Stimulated activated naive CD8-positive, alpha-beta T cell treated with anti-CD3 and anti-CD28 coated beads, Interleukin-15, Interleukin-2, amounts not matched to agents 100 U/mL and 50 U/mL, for 24 hours (primary cell): Measurements from ENCODE around the gene SHROOM3.
"Not testable (repeated sequence)": the region's sequence is repeated elsewhere in the genome, so short reads cannot be mapped to it uniquely, and the experiment has no call there.

Experiments used
- ATAC-seq: fragments of 150-1000 bp; cut with Tn5 transposase; one replicate; pipeline ENCODE4 v1.10.0; 2021
- DNase-seq: peaks from one replicate; pipeline ENCODE4 v3.0.0; 2021

The SHROOM3 gene

GRCh38 chr4:76595435-76595834 lies 160.4 kb downstream of the SHROOM3 start:
- no peak for ATAC-seq
- no peak for DNase-seq

- no peak for DNase-seq
- no peak for ATAC-seq
Observed at GRCh38 chr4:76596713-76597112, 161.7 kb downstream of the SHROOM3 start.

GRCh38 chr4:76597423-76597979 lies 162.5 kb downstream of the SHROOM3 start:
- DNase-seq: no peak
- ATAC-seq: no peak

GRCh38 chr4:76600447-76600846 lies 165.4 kb downstream of the SHROOM3 start:
- no peak for DNase-seq
- ATAC-seq: no peak

GRCh38 chr4:76601791-76602190 lies 166.8 kb downstream of the SHROOM3 start:
- DNase-seq (no peak), ATAC-seq (no peak)

GRCh38 chr4:76605099-76605563 lies 170.1 kb downstream of the SHROOM3 start:
- no peak for ATAC-seq

GRCh38 chr4:76606645-76607265 lies 171.7 kb downstream of the SHROOM3 start:
- DNase-seq (no peak), ATAC-seq (no peak)

More at GRCh38 chr4:76605099-76605563, 170.1 kb downstream of the SHROOM3 start:
- DNase-seq: no peak

- no peak for ATAC-seq
- DNase-seq: no peak
Observed at GRCh38 chr4:76607266-76607799, 172.3 kb downstream of the SHROOM3 start.

- ATAC-seq (no peak), DNase-seq (no peak)
Observed at GRCh38 chr4:76607846-76608245, 172.8 kb downstream of the SHROOM3 start.

GRCh38 chr4:76608549-76608948 lies 173.5 kb downstream of the SHROOM3 start:
- DNase-seq, ATAC-seq: not testable (repeated sequence)

- no peak for DNase-seq
Observed at GRCh38 chr4:76610751-76611547, 175.9 kb downstream of the SHROOM3 start.

GRCh38 chr4:76611616-76612207 lies 176.7 kb downstream of the SHROOM3 start:
- DNase-seq: no peak

More at GRCh38 chr4:76610751-76611547, 175.9 kb downstream of the SHROOM3 start:
- ATAC-seq: no peak

GRCh38 chr4:76614589-76614988 lies 179.6 kb downstream of the SHROOM3 start:
- ATAC-seq (no peak), DNase-seq (no peak)

More at GRCh38 chr4:76611616-76612207, 176.7 kb downstream of the SHROOM3 start:
- ATAC-seq: no peak

- ATAC-seq: no peak
- no peak for DNase-seq
Observed at GRCh38 chr4:76615999-76616398, 181.0 kb downstream of the SHROOM3 start.

- DNase-seq: no peak
- no peak for ATAC-seq
Observed at GRCh38 chr4:76616526-76616925, 181.5 kb downstream of the SHROOM3 start.

- ATAC-seq (no peak), DNase-seq (no peak)
Observed at GRCh38 chr4:76620723-76621468, 185.9 kb downstream of the SHROOM3 start.

- no peak for DNase-seq
- no peak for ATAC-seq
Observed at GRCh38 chr4:76622126-76622525, 187.1 kb downstream of the SHROOM3 start.

GRCh38 chr4:76622717-76623116 lies 187.7 kb downstream of the SHROOM3 start:
- ATAC-seq (no peak), DNase-seq (no peak)

- ATAC-seq (no peak), DNase-seq (no peak)
Observed at GRCh38 chr4:76623217-76624045, 188.4 kb downstream of the SHROOM3 start.

- ATAC-seq (no peak), DNase-seq (no peak)
Observed at GRCh38 chr4:76624241-76624681, 189.2 kb downstream of the SHROOM3 start.
